C1 segment of cervical spinal cord (tissue), 14 donors: Measurements from ENCODE around the gene HPS4.
A peak's percentile ranks its signal among the peaks of the same experiment; 100 is the strongest.
"Not testable (repeated sequence)": the region's sequence is repeated elsewhere in the genome, so short reads cannot be mapped to it uniquely, and the experiment has no call there.

Source experiments
- DNase-seq, 14 donors: peaks; one replicate each; lab custom pipeline; 2025; lab: John Stamatoyannopoulos, UW

Gene HPS4

GRCh38 chr22:26444777-26445176 lies 38.8 kb downstream of the HPS4 start:
- no peak for DNase-seq

DNA sequence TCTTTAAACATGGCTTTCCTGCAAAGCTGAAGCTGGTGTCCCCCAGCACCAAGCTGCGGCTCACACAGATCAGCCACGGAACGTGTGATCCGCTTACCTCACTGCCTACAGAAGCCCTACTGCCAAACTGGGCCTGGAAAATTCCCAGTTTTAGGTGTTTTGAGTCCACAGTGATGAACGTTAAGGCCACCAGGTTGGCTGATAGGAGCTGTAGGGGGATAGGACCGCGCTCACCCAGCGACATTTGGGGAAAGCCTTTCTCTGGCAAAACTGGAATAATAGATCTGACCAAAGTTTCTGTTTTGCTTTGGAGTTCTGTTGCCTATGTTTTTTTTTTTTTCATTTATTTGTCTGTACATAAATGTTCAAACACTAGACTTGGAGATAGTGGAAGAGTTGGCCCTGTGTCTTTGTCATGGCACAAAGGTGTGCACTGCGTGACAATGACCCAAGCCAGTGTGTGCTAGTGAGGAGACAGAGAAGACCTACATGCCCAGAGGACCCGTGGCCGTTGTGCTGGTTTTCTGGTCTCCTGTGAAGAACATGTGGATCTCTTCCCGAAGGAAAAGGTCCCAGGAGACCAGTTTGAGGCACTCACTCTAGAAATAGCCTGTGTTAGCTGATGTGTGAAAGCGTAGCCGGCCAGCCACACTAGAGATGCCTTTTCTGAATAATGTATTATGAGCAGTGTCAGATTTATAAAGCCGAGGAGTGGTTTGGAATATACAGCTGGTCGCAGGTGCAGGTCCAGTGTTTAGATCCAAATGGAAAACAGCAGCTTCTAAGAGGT lies 39.5 kb downstream of the HPS4 start:
- DNase-seq = no peak

- DNase-seq = no peak
Observed at GRCh38 chr22:26442086-26442756, 41.4 kb downstream of the HPS4 start.

DNA sequence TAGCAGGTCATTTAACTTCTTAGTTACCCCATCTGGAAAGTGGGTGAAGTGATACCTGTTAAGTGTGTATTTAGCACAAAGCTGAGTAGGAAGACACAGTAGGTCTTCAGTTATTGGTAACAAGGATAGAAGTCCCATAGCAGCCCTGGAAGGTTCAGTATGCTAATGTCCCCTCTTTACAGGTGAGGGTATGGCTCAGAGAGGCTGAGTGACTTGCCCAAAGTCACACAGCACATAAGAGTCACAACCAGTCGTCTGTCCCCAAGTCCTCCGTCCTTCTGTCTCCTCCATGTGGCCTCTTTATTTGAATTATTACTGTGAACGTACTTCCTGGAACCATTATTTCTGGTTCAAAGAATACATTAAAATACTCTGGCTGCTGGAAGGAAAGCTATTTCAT lies 44.0 kb downstream of the HPS4 start:
- no peak for DNase-seq

GRCh38 chr22:26438776-26439175 lies 44.8 kb downstream of the HPS4 start:
- DNase-seq = not testable (repeated sequence)

GRCh38 chr22:26437694-26438392 lies 45.7 kb downstream of the HPS4 start:
- DNase-seq = no peak

- DNase-seq = no peak
Observed at GRCh38 chr22:26436903-26437515, 46.6 kb downstream of the HPS4 start.

DNA sequence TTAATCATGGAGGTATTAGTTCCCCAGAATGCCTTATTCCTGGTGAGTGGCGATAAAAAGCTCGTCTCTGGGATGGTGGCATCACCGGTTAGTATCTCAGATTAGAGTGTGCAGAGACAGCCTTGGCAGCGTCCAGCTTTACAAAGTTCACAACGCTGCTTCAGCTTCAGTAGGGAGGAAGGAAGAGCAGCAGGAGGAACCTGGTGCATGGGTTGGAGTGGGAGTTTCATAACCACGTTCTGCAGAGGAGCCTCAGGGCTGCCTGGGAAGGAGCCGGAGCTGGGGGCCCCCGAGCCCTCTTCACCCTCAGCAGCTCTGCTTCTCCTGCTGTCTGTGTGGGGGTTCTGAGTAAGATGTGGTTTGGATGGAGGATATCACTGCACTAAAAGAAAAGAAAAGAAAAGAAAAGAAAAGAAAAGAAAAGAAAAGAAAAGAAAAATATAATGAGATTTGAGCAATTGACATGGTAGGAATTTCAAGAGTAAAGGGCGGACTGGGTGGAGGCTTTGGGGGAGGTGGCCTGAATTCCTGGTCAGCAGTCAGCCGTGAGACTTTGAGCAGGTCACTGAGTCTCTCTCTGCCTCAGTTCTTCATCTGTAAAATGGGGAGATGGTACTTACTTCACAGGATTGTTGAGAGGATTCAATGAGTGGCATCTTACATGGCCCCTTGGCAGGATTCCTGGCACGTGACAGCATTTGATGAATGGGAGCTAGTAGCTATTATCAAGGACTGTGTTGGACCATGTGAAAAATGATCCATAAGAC lies 48.1 kb downstream of the HPS4 start:
- no peak for DNase-seq

DNA sequence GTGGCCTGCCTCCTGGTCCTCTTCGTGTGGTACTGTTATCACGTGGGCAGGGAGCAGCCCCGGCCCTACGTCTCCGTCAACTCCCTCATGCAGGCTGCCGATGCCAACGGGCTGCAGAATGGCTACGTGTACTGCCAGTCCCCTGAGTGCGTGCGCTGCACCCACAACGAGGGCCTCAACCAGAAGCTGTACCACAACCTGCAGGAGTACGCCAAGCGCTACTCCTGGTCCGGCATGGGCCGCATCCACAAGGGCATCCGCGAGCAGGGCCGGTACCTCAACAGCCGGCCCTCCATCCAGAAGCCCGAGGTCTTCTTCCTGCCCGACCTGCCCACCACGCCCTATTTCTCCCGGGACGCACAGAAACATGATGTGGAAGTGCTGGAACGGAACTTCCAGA lies 49.8 kb downstream of the HPS4 start:
- DNase-seq = no peak

- no peak for DNase-seq
Observed at GRCh38 chr22:26432619-26433311, 50.8 kb downstream of the HPS4 start.

- DNase-seq = no peak
Observed at GRCh38 chr22:26431261-26431995, 52.2 kb downstream of the HPS4 start.

DNA sequence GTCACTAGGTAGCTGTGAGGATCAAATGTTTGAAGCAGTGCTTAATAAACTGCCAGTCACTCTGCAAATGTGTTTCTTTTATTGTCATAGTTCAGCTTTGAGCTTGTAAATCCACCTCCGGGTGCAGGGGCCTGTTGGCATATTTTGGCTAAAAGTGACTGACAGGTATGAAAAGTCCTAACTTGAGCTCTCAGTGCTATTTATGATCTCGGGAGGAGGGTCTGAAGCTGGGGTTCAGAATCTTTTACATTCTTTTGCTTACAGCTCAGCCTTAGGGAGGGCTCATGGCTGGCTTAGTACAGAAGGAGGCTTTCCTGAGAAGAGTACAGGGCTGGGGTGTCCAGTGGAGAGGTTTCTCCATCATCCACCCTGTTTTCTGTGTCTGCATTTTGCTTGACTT lies 53.0 kb downstream of the HPS4 start:
- DNase-seq = no peak

- no peak for DNase-seq
Observed at GRCh38 chr22:26429458-26430286, 53.9 kb downstream of the HPS4 start.

DNA sequence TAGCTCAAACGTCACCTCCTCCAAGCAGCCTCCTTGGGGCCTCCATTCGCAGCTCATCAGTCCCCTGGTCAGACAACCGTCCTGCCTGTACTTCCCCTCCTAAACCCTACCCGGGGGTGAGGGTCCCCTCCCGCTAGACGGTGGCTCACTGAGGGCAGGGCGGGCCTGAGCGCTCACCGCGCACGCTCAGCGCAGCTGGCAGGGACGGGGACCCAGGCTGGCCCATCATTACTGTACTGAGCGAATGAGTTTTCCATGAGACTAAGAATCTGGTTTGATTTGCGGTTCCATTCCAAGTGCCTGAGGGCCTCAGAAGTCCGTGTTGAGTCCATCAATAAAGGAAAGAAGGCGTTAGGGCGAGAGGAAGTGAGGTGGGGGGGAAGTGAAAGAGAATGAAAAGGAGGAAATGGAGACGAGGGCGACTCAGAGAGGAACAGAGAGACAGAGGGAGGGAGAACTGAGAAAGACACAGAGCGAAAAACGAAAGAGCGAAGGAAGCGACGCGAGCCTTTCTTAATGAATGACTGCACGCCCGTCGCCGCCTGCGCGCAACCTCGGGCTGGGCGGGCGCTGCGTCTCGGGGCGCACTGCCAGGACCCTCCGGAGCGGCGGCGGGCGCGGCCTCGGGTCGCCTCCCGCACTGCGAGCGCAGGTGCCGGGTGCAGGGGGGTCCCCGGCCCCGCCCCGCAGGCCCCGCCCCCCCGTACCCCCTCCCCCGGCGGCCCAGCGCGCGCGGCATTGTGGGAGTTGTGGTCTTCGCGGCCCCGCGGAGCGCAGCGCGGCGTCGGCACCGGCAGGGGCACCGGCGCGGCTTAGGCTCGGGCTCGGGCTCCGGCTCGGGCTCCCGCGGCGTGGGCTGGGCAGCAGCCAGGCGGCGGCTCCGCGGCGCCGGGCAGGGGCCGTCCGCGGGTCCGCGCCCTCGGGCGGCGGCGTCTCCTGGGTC lies 54.8 kb downstream of the HPS4 start, which contains the start of gene ASPHD2:
ASPHD2 (plus strand) TSS at position 746 of the 943 bp plus-strand sequence. CDS start 4,356 bp downstream, outside the sequence.
- peak in 12 of 14 donors; percentile 20 to 79 (median 42) for DNase-seq

- DNase-seq = no peak
Observed at GRCh38 chr22:26426924-26427323, 56.7 kb downstream of the HPS4 start.

DNA sequence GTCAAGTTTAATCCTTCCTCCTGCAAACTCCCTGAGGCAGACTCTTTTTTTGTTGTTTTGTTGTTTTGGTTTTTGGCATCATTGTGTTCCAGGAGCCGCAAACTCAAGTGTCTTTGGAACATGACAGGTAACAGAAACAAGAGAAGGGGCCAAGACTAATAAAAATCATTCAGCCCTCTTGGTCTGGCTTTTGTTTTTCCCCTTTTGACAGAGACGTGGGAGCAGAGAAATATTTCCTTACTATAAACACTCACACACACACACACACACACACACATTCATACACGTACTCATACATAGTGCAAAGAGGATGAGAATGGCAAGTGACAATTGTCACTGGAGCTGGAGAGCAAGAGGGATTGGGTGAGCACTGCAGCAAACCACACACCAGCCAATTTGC lies 65.0 kb downstream of the HPS4 start:
- no peak for DNase-seq

- no peak for DNase-seq
Observed at GRCh38 chr22:26417406-26417805, 66.2 kb downstream of the HPS4 start.
